IMR-90 (cell line): ENCODE data around the gene SMCO4. TPM values are rescaled to one million over a fixed set of nuclear protein-coding genes. Genes with fewer than 3 reads are reported as not detected.

Experiments used
- ATAC-seq: fragments of 200-7000 bp; cut with Tn5 transposase; 2 replicates; pipeline ENCODE4 v1.9.1; 2020; ENCODE audit warnings: low read depth, mild to moderate bottlenecking, moderate library complexity
- BruUV-seq: library from RNA; stranded (reverse); fragments of 400-500 nt; replicated peaks from 2 replicates; lab custom pipeline; 2021; lab: Mats Ljungman, UMichigan
- CTCF ChIA-PET: fragments of 300-600 bp; formaldehyde crosslinking; extraction: SDS; loops from one replicate; lab custom pipeline; 2021; ENCODE audit warnings: antibody characterized with exemption; lab: Yijun Ruan, JAX
- POLR2A ChIA-PET: fragments of 300-600 bp; sonication (Branson Sonifier 250); formaldehyde crosslinking; loops from one replicate; lab custom pipeline; 2022; ENCODE audit warnings: antibody characterized with exemption; ENCODE audit not compliant: unreplicated experiment; lab: Charles Lee
- DNase-seq: peaks from one replicate; pipeline ENCODE4 v3.0.0; 2013
- H2AFZ ChIP-seq: replicated peaks from 2 replicates; pipeline ENCODE3; 2013; ENCODE audit warnings: low read length, mild to moderate bottlenecking; ENCODE audit not compliant: poor library complexity
- H2AK5ac ChIP-seq: 2 replicates; pipeline ENCODE4 v1.6.1; 2013; ENCODE audit warnings: low read depth, low read length, inconsistent platforms
- H2AK9ac ChIP-seq: replicated peaks from 2 replicates; pipeline ENCODE3; 2013; ENCODE audit warnings: mild to moderate bottlenecking, low read depth, low read length, moderate library complexity; ENCODE audit not compliant: poor library complexity
- H2BK120ac ChIP-seq: 2 replicates; pipeline ENCODE4 v1.6.1; 2013; ENCODE audit warnings: low read depth, low read length, inconsistent platforms
- H2BK15ac ChIP-seq: 3 replicates; pipeline ENCODE4 v1.6.1; 2013; ENCODE audit warnings: low read depth, low read length, inconsistent platforms
- H2BK20ac ChIP-seq: 2 replicates; pipeline ENCODE4 v1.6.1; 2013; ENCODE audit warnings: low read depth, mild to moderate bottlenecking, inconsistent platforms, low read length, moderate library complexity
- H2BK5ac ChIP-seq: 2 replicates; pipeline ENCODE4 v1.6.1; 2013; ENCODE audit warnings: mild to moderate bottlenecking, low read depth, low read length, inconsistent platforms; ENCODE audit not compliant: poor library complexity, severe bottlenecking
- H3K14ac ChIP-seq: replicated peaks from 2 replicates; pipeline ENCODE4 v1.6.1; 2013; ENCODE audit warnings: low read depth, low read length, inconsistent platforms
- H3K18ac ChIP-seq: 2 replicates; pipeline ENCODE4 v1.6.1; 2013; ENCODE audit warnings: low read depth, low read length, control low read depth
- H3K23ac ChIP-seq: 2 replicates; pipeline ENCODE4 v1.6.1; 2013; ENCODE audit warnings: low read depth, low read length, inconsistent platforms
- H3K27ac ChIP-seq: 2 replicates; pipeline ENCODE4 v1.5.1; 2013; ENCODE audit warnings: mild to moderate bottlenecking, control low read depth, low read length; ENCODE audit not compliant: insufficient read depth
- H3K27me3 ChIP-seq: 2 replicates; pipeline ENCODE4 v1.6.1; 2013; ENCODE audit warnings: low read length; ENCODE audit not compliant: control insufficient read depth, insufficient read depth
- H3K36me3 ChIP-seq: 2 replicates; pipeline ENCODE4 v1.6.1; 2013; ENCODE audit warnings: low read length, mixed read lengths; ENCODE audit not compliant: control insufficient read depth, insufficient read depth
- H3K4ac ChIP-seq: 2 replicates; pipeline ENCODE4 v1.6.1; 2013; ENCODE audit warnings: low read depth, low read length, inconsistent platforms
- H3K4me1 ChIP-seq: 2 replicates; pipeline ENCODE4 v1.6.1; 2013; ENCODE audit warnings: low read length, mixed read lengths; ENCODE audit not compliant: control insufficient read depth, insufficient read depth
- H3K4me2 ChIP-seq: 2 replicates; pipeline ENCODE4 v1.6.1; 2013; ENCODE audit warnings: low read depth, mild to moderate bottlenecking, control low read depth, low read length, moderate library complexity
- H3K4me3 ChIP-seq: 2 replicates; pipeline ENCODE4 v1.5.1; 2013; ENCODE audit warnings: low read depth, mild to moderate bottlenecking, control low read depth, low read length, moderate library complexity; ENCODE audit not compliant: insufficient read depth
- H3K56ac ChIP-seq: 2 replicates; pipeline ENCODE4 v1.6.1; 2013; ENCODE audit warnings: low read length, inconsistent platforms; ENCODE audit not compliant: insufficient read depth; ENCODE audit errors: extremely low read depth
- H3K79me1 ChIP-seq, 2 experiments: 2 replicates each; pipeline ENCODE4 v1.6.1; 2013; ENCODE audit warnings: low read length in 2 of 2, inconsistent platforms in 1 of 2, low read depth in 1 of 2
- H3K9ac ChIP-seq: 2 replicates; pipeline ENCODE4 v1.6.1; 2013; ENCODE audit warnings: low read depth, low read length, control low read depth
- H3K9me1 ChIP-seq: 2 replicates; pipeline ENCODE4 v1.6.1; 2013; ENCODE audit warnings: low read length, inconsistent platforms; ENCODE audit not compliant: insufficient read depth
- H3K9me3 ChIP-seq: 2 replicates; pipeline ENCODE4 v1.6.1; 2013; ENCODE audit warnings: low read length; ENCODE audit not compliant: control insufficient read depth, insufficient read depth
- H4K20me1 ChIP-seq: 2 replicates; pipeline ENCODE4 v1.6.1; 2013; ENCODE audit warnings: low read length, inconsistent platforms; ENCODE audit not compliant: insufficient read depth
- H4K5ac ChIP-seq: 2 replicates; pipeline ENCODE4 v1.6.1; 2013; ENCODE audit warnings: mild to moderate bottlenecking, low read depth, low read length, control low read depth
- H4K8ac ChIP-seq, 2 experiments: 2 replicates each; pipeline ENCODE4 v1.6.1; 2013; ENCODE audit warnings: low read depth in 2 of 2, low read length in 2 of 2, control low read depth in 1 of 2, inconsistent platforms in 1 of 2
- H4K91ac ChIP-seq: 2 replicates; pipeline ENCODE4 v1.6.1; 2013; ENCODE audit warnings: low read depth, low read length, inconsistent platforms; ENCODE audit not compliant: insufficient read depth
- CTCF ChIP-seq: conservative IDR thresholded peaks from 2 replicates; pipeline ENCODE4 v1.5.1; 2012; ENCODE audit warnings: mild to moderate bottlenecking, low read depth, low read length, improper control_type of control experiment
- WGBS, 2 experiments: methylation state at CpG; one replicate each; pipeline versions ENCODE4 v1.1.5 to v1.1.7; 2013; ENCODE audit warnings: missing lambda C conversion rate in 2 of 2; ENCODE audit not compliant: insufficient read length in 1 of 2; ENCODE audit errors: extremely low coverage in 2 of 2; 5-methylcytosine and 5-hydroxymethylcytosine counted together
- dilution Hi-C: fragments of 300-500 bp; cut with HindIII; formaldehyde crosslinking; loops from one replicate; pipeline ENCODE4 v1.14.3; 2018; ENCODE audit warnings: low sequenced_read_pairs; ENCODE audit not compliant: unreplicated experiment
- in situ Hi-C: fragments of 300-500 bp; cut with MboI; formaldehyde crosslinking; loops from 3 replicates; pipeline ENCODE4 v1.14.3; 2019; ENCODE audit warnings: low sequenced_read_pairs, inconsistent platforms, mixed read lengths
- intact Hi-C: fragments of 100-400 bp; cut with micrococcal nuclease; formaldehyde crosslinking; loops from 2 replicates; pipeline ENCODE4 v1.10.0; 2022
- polyA plus RNA-seq, 3 experiments: library from polyadenylated mRNA; depleted of rRNA; stranded (reverse); fragments of >200 nt; gene quantifications; 2 replicates each; pipeline ENCODE4 v1.2.3, GENCODE V29; 2012; ENCODE audit warnings: low replicate concordance in 1 of 3
- total RNA-seq: library from RNA; depleted of rRNA; stranded (reverse); fragments of >200 nt; gene quantifications from 2 replicates; pipeline ENCODE4 v1.2.3, GENCODE V29; 2012

SMCO4 gene
- total and polyA plus RNA-seq, 2 of the 4 experiments (the other 2 are of a cell fraction): 2.2 to 17.7 TPM

DNA sequence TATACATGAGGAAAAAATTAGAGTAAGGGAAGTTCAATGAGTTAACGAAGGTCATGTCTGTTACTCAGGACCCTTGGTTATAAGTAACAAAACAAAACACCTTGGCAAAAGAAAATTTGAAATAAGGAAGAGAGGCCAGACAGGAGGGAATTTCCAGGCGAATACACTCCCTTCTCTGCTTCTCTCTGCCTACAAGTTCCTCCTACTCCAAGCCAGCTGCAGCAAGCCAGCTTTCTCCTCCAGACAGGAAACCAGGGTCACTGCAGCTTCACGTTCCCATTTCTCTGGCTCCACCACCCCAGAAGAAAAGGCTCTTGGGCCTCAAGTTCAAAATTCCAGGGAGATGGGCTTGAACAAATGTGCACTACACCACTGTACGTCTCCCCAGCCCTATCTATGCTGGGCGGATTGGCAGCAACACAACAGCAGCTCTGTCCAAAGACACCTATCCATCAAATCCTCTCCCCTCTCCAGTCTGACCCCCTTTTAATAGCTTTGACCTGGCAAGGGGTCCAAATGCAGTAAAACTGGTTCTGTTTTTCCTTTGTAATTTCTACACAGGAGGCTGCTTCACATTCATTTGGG is 27.7 kb downstream of the SMCO4 start:
- no peak overlapping the region for H4K91ac ChIP-seq
- H3K9me3 ChIP-seq: no peaks in the 10 kb centered on the region
- dilution Hi-C loops (no loop called here), in situ Hi-C loops (no loop called here), intact Hi-C loops (no loop called here)
- no peak overlapping the region for H3K56ac ChIP-seq
- no peak for TF ChIP-seq CTCF
- no peak overlapping the region for H4K5ac ChIP-seq
- H3K9ac ChIP-seq: no peak overlapping the region
- H3K4me2 ChIP-seq: no peak overlapping the region
- H3K4ac ChIP-seq: no peak overlapping the region
- no peak overlapping the region for H3K18ac ChIP-seq
- peaks cover 3% of the 10 kb centered on the region; the same call in 1 of the 2 replicates for H3K9me1 ChIP-seq
- H4K20me1 ChIP-seq: no peaks in the 10 kb centered on the region
- peaks cover 0 to 3% of the 10 kb centered on the region in 2 experiments; a peak in 2 of 4 replicates for H3K79me1 ChIP-seq
- BruUV-seq: no TSS peak
- no peak overlapping the region for H2BK120ac ChIP-seq
- H3K23ac ChIP-seq: no peak overlapping the region
- ChIA-PET CTCF (no interaction called here), POLR2A (no interaction called here)
- no peak overlapping the region for H2BK15ac ChIP-seq
- H3K4me1 ChIP-seq: no peaks in the 10 kb centered on the region
- no peak overlapping the region for H2AK5ac ChIP-seq
- H3K36me3 ChIP-seq: no peaks in the 10 kb centered on the region
- no peak overlapping the region for H2AFZ ChIP-seq
- 50% methylated on average over 2 of the region's 5 CpGs; no CpG with 5 or more reads in 1 of the 2 experiments for WGBS, 2 experiments
- no peak overlapping the region for H3K4me3 ChIP-seq
- H3K27ac ChIP-seq: no peak overlapping the region
- no peak overlapping the region for H4K8ac ChIP-seq
- no peak overlapping the region for H2AK9ac ChIP-seq
- no peak for ATAC-seq
- no peak overlapping the region for H2BK5ac ChIP-seq
- DNase-seq: no peak
- H3K27me3 ChIP-seq: no peaks in the 10 kb centered on the region
- no peak overlapping the region for H2BK20ac ChIP-seq
- no peak overlapping the region for H3K14ac ChIP-seq
